ENCODE data around the gene GATD1.

DNA sequence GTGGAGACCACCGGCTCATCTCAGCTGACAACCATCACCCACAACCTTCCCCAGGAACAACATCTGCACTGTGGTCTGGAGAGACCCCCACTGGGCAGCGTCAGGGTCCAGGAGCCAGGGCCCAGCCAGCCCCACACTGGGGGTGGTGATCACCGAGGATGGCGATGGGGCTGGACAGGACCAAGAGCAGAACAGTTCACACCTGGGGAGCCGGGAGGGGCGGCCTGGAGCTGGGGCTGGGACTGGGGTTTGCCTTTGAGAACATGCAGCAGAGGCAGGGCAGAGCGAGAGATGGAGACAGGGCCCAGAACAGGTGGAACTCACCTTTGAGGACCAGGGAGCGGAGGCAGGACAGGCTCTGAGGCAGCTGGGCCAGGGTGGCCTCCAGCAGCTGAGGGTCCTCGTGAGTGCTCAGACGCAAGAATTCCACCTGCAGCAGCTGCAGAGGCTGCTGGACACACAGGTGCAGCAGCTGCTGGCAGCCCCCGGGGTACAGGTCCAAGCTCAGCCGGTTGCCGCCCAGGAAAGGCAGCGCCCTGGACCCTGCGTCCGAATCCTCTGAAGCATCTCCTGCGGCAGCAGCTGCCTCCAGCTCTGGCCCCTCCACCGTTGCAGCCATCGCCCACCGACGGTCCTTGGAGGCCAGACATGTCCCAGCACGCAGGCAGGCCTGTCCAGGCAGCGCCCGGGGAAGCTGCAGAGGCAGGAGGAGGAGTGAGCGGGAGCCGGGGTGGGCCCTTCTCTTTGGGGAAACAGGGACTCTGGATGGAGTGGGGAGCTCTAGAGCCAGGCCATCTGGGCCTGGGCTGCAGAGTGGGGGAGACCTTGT, 26.7 kb upstream of the GATD1 start:
- TF ChIP-seq POLR2A (IDR thresholded peaks at IDR 0.05) = no peak
- TF ChIP-seq, protein P1, sequence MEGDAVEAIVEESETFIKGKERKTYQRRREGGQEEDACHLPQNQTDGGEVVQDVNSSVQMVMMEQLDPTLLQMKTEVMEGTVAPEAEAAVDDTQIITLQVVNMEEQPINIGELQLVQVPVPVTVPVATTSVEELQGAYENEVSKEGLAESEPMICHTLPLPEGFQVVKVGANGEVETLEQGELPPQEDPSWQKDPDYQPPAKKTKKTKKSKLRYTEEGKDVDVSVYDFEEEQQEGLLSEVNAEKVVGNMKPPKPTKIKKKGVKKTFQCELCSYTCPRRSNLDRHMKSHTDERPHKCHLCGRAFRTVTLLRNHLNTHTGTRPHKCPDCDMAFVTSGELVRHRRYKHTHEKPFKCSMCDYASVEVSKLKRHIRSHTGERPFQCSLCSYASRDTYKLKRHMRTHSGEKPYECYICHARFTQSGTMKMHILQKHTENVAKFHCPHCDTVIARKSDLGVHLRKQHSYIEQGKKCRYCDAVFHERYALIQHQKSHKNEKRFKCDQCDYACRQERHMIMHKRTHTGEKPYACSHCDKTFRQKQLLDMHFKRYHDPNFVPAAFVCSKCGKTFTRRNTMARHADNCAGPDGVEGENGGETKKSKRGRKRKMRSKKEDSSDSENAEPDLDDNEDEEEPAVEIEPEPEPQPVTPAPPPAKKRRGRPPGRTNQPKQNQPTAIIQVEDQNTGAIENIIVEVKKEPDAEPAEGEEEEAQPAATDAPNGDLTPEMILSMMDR (IDR thresholded peaks at IDR 0.05) = no peak

Data from testis (tissue), 2 donors.